Measurements from ENCODE around the gene ABHD6.
"Not testable (repeated sequence)": the region's sequence is repeated elsewhere in the genome, so short reads cannot be mapped to it uniquely, and the experiment has no call there.

ABHD6 gene

DNA sequence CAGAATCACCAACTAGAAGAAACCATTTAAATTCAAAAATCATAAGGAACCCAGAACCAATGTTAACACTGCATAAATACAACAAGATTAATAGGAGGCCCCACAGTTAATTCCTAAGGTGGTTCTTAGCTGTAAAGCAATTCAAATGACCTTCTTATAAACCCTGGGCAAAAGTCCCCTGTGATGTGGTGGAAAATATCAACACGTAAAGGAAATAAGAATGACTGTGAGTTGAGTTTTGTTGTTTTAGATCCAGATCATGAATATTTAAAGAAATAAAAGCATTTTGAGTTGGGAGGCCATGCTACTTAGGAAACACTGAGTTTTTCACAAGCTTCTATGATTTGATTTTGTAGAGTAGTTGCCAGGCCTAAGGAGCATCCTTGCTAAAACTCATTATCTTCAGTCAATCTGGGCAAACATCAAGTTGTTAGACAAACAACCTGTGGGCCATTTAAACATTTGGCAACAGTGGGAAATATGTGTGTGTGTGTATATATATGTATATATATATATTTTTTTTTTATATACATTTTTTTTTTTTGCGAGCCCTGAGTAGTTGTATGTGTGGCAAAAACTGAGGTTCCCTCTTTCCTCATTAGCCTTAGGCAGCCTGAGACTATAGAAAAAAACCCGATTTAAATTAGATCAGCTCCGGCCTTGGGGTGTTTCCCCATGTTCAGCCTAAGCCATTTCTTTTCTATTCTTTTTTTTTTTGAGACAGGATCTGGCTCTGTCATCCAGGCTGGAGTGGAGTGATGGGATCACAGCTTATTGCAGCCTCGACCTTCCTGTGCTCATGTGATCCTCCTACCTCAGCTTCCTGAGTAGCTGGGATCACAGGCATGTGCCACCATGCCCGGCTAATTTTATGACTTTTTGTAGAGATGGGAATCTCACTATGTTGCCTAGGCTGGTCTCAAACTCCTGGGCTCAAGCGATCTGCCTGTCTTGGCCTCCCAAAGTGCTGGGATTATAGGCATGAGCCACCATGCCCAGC lies 87.1 kb downstream of the ABHD6 start:
- no peak for DNase-seq

GRCh38 chr3:58325525-58325992 lies 88.0 kb downstream of the ABHD6 start:
- DNase-seq, result no peak

- no peak for DNase-seq
Measured at GRCh38 chr3:58326267-58326900, 88.8 kb downstream of the ABHD6 start.

DNA sequence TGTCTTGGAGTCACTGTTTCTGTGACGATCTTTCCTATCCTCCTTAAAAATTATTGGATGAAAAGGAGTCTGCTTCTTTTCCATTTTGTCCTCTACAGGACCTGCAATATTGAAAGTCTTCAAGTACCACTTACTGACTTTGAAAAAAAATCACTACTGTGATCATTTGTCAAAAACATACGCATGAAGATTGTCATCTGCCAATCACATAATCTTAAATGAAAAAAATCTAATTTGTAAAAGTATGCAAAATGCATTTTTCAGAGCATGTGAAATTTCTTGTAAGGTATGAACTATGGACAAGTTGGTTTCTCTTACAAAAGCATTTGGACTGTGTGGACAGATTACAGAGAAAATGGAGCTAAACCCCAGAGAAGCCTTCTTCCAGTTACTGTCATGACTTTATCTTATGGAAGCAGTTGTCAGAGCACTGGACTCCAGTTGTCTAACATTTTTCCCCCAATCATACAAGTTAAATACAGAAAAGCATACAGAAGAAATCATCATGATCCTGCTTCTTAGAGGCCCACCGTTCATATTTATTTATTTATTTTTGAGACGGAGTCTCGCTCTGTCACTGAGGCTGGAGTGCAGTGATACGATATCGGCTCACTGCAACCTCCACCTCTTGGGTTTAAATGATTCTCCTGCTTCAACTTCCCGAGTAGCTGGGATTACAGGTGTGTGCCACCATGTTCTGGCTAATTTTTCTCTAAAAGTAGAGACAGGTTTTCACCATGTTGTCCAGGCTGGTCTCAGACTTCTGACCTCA lies 91.7 kb downstream of the ABHD6 start:
- DNase-seq, result no peak

GRCh38 chr3:58329922-58330413 lies 92.4 kb downstream of the ABHD6 start:
- DNase-seq, result no peak

- DNase-seq, result no peak
Measured at GRCh38 chr3:58331593-58332152, 94.1 kb downstream of the ABHD6 start.

DNA sequence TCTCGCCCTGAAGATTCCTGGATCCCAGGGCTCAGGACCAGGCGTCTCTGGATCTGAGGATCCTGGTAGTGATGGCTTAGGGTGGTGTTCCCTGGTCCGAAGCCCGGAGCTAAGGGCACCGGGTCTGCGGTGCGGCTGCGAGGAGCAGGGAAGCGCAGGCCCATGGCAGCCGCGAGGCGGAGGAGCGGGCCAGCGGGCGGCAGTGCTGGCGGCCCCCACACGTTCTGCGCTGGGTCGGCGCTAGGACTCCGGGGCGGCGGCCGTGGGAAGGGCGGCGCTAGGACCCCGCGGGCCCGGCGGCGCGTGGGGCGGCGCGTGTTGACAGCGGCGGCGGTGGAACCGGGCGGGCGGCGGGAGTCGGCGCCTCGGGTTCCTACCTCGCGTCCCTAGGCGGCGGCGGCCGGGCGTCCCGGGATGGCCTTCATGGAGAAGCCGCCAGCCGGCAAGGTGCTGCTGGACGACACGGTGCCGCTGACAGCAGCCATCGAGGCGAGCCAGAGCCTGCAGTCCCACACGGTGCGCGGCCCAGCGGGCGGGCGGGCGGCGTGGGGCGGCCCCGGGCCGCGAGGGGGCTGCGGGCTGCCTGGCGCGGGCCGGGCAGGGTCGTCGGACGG lies 95.1 kb downstream of the ABHD6 start, which contains the start of gene PXK:
PXK (plus strand) TSS at position 318 of the 614 bp plus-strand sequence; CDS start at position 415, 97 bp downstream.
- peak; percentile 67 for DNase-seq

- DNase-seq, result peak; percentile 10
Measured at GRCh38 chr3:58333206-58334012, 95.8 kb downstream of the ABHD6 start.

DNA sequence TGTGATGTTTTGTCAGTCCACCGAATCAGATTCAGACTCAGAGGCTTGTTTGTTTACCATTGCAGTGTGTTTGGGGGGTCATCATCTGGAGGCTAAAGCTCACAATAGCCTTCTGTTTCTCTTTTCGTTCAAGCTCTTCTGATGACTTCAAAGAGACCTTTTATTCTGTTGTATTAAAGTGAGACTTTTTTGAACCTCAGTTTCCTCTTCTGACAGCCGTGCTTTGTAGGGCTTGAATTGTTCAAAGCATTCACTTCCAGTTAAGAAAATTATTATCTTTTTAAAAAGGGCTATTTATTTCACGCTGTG lies 96.4 kb downstream of the ABHD6 start:
- peak; percentile 8 for DNase-seq

- DNase-seq, result no peak
Measured at GRCh38 chr3:58334506-58334884, 96.9 kb downstream of the ABHD6 start.

- DNase-seq, result no peak
Measured at GRCh38 chr3:58335652-58335947, 98.0 kb downstream of the ABHD6 start.

DNA sequence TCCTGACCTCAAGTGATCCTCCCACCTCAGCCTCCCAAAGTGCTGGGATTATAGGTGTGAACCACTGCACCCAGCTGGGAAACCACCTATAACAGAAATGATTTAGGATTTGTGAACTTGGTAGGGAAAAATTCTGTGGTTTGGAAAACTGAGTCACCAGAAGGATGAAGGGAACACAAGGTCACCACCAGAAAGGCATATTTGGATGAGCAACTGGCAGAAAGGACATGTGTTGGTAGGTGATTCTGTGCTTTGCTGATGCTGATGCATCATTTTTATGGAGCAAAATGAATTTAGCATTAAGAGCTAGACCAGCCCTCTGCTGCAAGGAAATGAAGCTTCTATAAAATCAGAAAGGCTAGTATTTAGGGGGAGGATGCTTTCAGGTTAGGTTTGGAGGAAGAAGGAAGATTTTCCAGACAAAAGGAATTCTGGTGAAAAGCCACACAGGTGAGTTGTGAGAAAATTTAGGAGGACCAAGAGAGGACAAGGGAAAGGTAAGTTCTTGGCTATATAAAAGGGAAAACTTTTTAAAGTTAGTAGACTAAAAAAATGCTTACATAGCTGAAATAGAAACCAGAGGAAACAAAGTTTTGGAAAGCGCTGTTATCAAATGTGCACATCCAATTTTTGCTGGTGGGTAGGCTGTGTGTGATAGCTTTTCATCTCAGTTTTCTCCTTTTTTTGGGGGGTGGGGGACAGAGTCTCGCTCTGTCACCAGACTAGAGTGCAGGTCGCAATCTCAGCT lies 98.7 kb downstream of the ABHD6 start:
- DNase-seq, result no peak

GRCh38 chr3:58337190-58337589 lies 99.6 kb downstream of the ABHD6 start:
- DNase-seq, result no peak

GRCh38 chr3:58339146-58339545 lies 101.6 kb downstream of the ABHD6 start:
- DNase-seq, result not testable (repeated sequence)

- DNase-seq, result no peak
Measured at GRCh38 chr3:58340594-58341244, 103.1 kb downstream of the ABHD6 start.

- DNase-seq, result no peak
Measured at GRCh38 chr3:58341376-58341775, 103.8 kb downstream of the ABHD6 start.

DNA sequence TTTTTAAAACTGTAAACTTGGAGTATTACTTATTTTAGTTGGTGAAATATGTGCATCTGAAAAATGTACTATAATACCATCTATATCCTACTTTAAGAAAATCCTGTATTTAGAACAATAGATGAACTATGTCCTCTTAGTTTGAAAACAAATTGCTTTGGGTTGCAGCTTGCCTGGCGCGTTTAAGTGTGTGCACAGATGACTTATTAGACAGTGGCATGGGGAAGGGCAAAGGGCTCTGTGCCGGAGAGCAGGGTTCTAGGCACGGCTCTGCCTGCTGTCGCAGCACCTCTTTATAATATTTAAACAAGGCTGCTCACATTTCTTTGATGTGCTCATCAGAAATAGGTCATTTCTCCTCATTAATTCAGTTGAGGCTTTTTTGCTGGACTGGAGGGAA lies 105.1 kb downstream of the ABHD6 start:
- DNase-seq, result no peak

All from MV-4-11 (cell line).